CD14-positive monocyte (primary cell): ENCODE results near the gene ADCY1. TPM values are rescaled to one million over a fixed set of nuclear protein-coding genes. Genes with fewer than 3 reads are reported as not detected.

Source experiments
- DNase-seq, 3 donors: peaks; one replicate each; pipeline ENCODE4 v3.0.0-alpha.2; 2011 to 2022
- H2AFZ ChIP-seq: 2 replicates; pipeline ENCODE4 v1.6.0; 2012; ENCODE audit warnings: mild to moderate bottlenecking, low read depth, low read length, inconsistent platforms; ENCODE audit not compliant: insufficient read depth, poor library complexity, severe bottlenecking
- H3K27ac ChIP-seq, 2 donors: 1 replicate in 1 of 2; 2 replicates in 1 of 2; pipeline ENCODE4 v1.5.1; 2012 to 2013; ENCODE audit warnings: low read length in 2 of 2, control low read depth in 1 of 2, inconsistent platforms in 1 of 2, low read depth in 1 of 2, mild to moderate bottlenecking in 1 of 2
- H3K27me3 ChIP-seq, 2 donors: one replicate each; pipeline versions ENCODE4 v1.6.0 to v1.6.1; 2011 to 2013; ENCODE audit warnings: low read length in 2 of 2; ENCODE audit not compliant: control insufficient read depth in 2 of 2, insufficient read depth in 2 of 2
- H3K36me3 ChIP-seq, 2 donors: replicated peaks in 1 of 2; 1 replicate in 1 of 2; 2 replicates in 1 of 2; pipeline versions ENCODE4 v1.5.1 to v1.6.1; 2012 to 2013; ENCODE audit warnings: low read length in 2 of 2, control low read depth in 1 of 2, inconsistent platforms in 1 of 2, mild to moderate bottlenecking in 1 of 2; ENCODE audit not compliant: insufficient read depth in 2 of 2, control insufficient read depth in 1 of 2
- H3K4me1 ChIP-seq, 2 donors: 1 replicate in 1 of 2; 2 replicates in 1 of 2; pipeline versions ENCODE4 v1.5.1 to v1.6.1; 2012 to 2013; ENCODE audit warnings: low read length in 2 of 2, control low read depth in 1 of 2, inconsistent platforms in 1 of 2, mild to moderate bottlenecking in 1 of 2, moderate library complexity in 1 of 2; ENCODE audit not compliant: insufficient read depth in 2 of 2, control insufficient read depth in 1 of 2
- H3K4me2 ChIP-seq: replicated peaks from 2 replicates; pipeline ENCODE3; 2012; ENCODE audit warnings: low read length, moderate library complexity, mild to moderate bottlenecking; ENCODE audit not compliant: poor library complexity, severe bottlenecking; ENCODE audit errors: extremely low read depth
- H3K4me3 ChIP-seq, 3 experiments: fragments of 200-600 bp in 1 of 3; sonication (generic) in 1 of 3; replicated peaks in 1 of 3; 1 replicate in 2 of 3; 2 replicates in 1 of 3; pipeline ENCODE4 v1.5.1; 2011 to 2013; ENCODE audit warnings: low read length in 3 of 3, mild to moderate bottlenecking in 3 of 3, control low read depth in 2 of 3, low read depth in 2 of 3, inconsistent platforms in 1 of 3, moderate library complexity in 1 of 3
- H3K79me2 ChIP-seq: 2 replicates; pipeline ENCODE4 v1.6.0; 2012; ENCODE audit warnings: mild to moderate bottlenecking, control low read depth, inconsistent platforms, low read length, moderate library complexity; ENCODE audit not compliant: insufficient read depth
- H3K9ac ChIP-seq: 2 replicates; pipeline ENCODE4 v1.6.0; 2017; ENCODE audit warnings: low read length, mild to moderate bottlenecking; ENCODE audit not compliant: insufficient read depth, poor library complexity, severe bottlenecking
- H3K9me3 ChIP-seq, 2 donors: replicated peaks in 1 of 2; 1 replicate in 1 of 2; 2 replicates in 1 of 2; pipeline versions ENCODE4 v1.5.1 to v1.6.1; 2012 to 2013; ENCODE audit warnings: low read length in 2 of 2, control low read depth in 1 of 2; ENCODE audit not compliant: control insufficient read depth in 1 of 2, insufficient read depth in 1 of 2
- H4K20me1 ChIP-seq: 2 replicates; pipeline ENCODE4 v1.6.0; 2012; ENCODE audit warnings: mild to moderate bottlenecking, low read length, control low read depth, moderate library complexity; ENCODE audit not compliant: insufficient read depth
- H3K27ac Mint-ChIP-seq, 7 donors: one replicate each; pipeline ENCODE4 v1.8.0; 2020; ENCODE audit warnings: mild to moderate bottlenecking in 7 of 7, mixed read lengths in 7 of 7, moderate library complexity in 6 of 7, inconsistent platforms in 2 of 7
- H3K27me3 Mint-ChIP-seq, 3 donors: one replicate each; pipeline ENCODE4 v1.8.0; 2021 to 2022; ENCODE audit warnings: low read depth in 3 of 3, mild to moderate bottlenecking in 3 of 3, mixed read lengths in 3 of 3, moderate library complexity in 3 of 3, inconsistent platforms in 1 of 3
- H3K36me3 Mint-ChIP-seq, 2 donors: one replicate each; pipeline ENCODE4 v1.8.0; 2020; ENCODE audit warnings: mixed read lengths in 2 of 2, inconsistent platforms in 1 of 2, mild to moderate bottlenecking in 1 of 2
- H3K4me1 Mint-ChIP-seq: one replicate; pipeline ENCODE4 v1.8.0; 2020; ENCODE audit warnings: mild to moderate bottlenecking, mixed read lengths
- H3K4me3 Mint-ChIP-seq, 2 donors: one replicate each; pipeline ENCODE4 v1.8.0; 2020; ENCODE audit warnings: mild to moderate bottlenecking in 2 of 2, mixed read lengths in 2 of 2, moderate library complexity in 1 of 2
- H3K9me3 Mint-ChIP-seq, 7 donors: one replicate each; pipeline ENCODE4 v1.8.0; 2020 to 2022; ENCODE audit warnings: mixed read lengths in 7 of 7, mild to moderate bottlenecking in 6 of 7, moderate library complexity in 6 of 7, inconsistent platforms in 2 of 7
- WGBS: methylation state at CpG from one replicate; pipeline ENCODE4 v1.1.5; 2013; ENCODE audit warnings: missing lambda C conversion rate; ENCODE audit not compliant: insufficient coverage; 5-methylcytosine and 5-hydroxymethylcytosine counted together
- intact Hi-C, 2 donors: fragments of 100-400 bp; cut with micrococcal nuclease; formaldehyde crosslinking; loops; one replicate each; pipeline versions ENCODE4 v1.15.0 to v1.15.1; 2023
- polyA plus RNA-seq, 3 donors: library from polyadenylated mRNA; depleted of rRNA in 1 of 3; unstranded in 2 of 3; stranded (reverse) in 1 of 3; fragments of 300-500 nt in 2 of 3; fragments of >200 nt in 1 of 3; fragmentation: Illumina TruSeq in 2 of 3; gene quantifications; 1 replicate in 2 of 3; 2 replicates in 1 of 3; pipeline ENCODE4 v1.2.3, GENCODE V29; 2012 to 2021
- TF ChIP-seq, protein P1 (sequence below): fragments of 200-600 bp; IDR thresholded peaks from one replicate; pipeline ENCODE4 v1.8.0; 2022; ENCODE audit warnings: antibody characterized with exemption, mild to moderate bottlenecking

ADCY1 gene
- polyA plus RNA-seq, 3 donors, result 0.01 TPM; not detected in 2

- Histone ChIP-seq H2AFZ (no peak overlapping the region), H3K27me3 (no peaks in the 10 kb centered on the region), H3K36me3 (no peaks in the 10 kb centered on the region), H3K27ac (no peak overlapping the region), H4K20me1 (no peaks in the 10 kb centered on the region), H3K4me3 (no peak overlapping the region), H3K9ac (no peak overlapping the region), H3K9me3 (peaks cover 0 to 2% of the 10 kb centered on the region in 2 donors), H3K79me2 (no peaks in the 10 kb centered on the region), H3K4me2 (no peak overlapping the region), H3K4me1 (no peaks in the 10 kb centered on the region)
- Mint-ChIP-seq H3K4me3 (no peak overlapping the region), H3K27me3 (peaks cover 3 to 7% (median 7%) of the 10 kb centered on the region in 3 donors), H3K9me3 (peaks cover 0 to 22% (median 2%) of the 10 kb centered on the region in 7 donors), H3K36me3 (no peaks in the 10 kb centered on the region), H3K27ac (no peak overlapping the region), H3K4me1 (no peaks in the 10 kb centered on the region)
- TF ChIP-seq, protein P1, sequence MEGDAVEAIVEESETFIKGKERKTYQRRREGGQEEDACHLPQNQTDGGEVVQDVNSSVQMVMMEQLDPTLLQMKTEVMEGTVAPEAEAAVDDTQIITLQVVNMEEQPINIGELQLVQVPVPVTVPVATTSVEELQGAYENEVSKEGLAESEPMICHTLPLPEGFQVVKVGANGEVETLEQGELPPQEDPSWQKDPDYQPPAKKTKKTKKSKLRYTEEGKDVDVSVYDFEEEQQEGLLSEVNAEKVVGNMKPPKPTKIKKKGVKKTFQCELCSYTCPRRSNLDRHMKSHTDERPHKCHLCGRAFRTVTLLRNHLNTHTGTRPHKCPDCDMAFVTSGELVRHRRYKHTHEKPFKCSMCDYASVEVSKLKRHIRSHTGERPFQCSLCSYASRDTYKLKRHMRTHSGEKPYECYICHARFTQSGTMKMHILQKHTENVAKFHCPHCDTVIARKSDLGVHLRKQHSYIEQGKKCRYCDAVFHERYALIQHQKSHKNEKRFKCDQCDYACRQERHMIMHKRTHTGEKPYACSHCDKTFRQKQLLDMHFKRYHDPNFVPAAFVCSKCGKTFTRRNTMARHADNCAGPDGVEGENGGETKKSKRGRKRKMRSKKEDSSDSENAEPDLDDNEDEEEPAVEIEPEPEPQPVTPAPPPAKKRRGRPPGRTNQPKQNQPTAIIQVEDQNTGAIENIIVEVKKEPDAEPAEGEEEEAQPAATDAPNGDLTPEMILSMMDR, result no peak
- no peak for DNase-seq
- intact Hi-C loops, result no loop called here
- WGBS, result 100% methylated on average over 3 of the region's 9 CpGs
Observed at GRCh38 chr7:45677311-45677900, 103.2 kb downstream of the ADCY1 start.

DNA sequence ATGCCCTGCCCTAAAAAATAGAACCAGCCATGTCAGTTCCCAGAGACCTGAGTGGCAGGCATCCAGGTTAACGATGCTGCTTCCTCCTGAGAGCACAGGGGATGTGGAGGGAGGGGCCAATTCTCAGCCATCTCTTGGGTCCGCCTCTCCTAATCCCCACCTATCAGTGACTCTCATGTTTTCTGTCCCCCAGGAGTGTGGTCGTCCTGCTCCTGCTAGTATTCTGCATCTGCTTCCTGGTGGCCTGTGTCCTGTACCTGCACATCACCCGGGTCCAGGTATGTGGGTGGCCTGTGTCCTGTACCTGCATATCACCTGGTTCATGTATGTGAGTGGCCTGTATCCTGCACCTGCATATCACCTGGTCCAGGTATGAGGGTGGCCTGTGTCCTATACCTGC, 105.3 kb downstream of the ADCY1 start:
- H3K4me1 Mint-ChIP-seq, result no peaks in the 10 kb centered on the region
- H3K9me3 ChIP-seq, result peaks cover 0 to 2% of the 10 kb centered on the region in 2 donors
- 100% methylated on average over 1 of the region's 4 CpGs for WGBS

More for the DNA sequence above, 105.3 kb downstream of the ADCY1 start:
- Histone ChIP-seq H2AFZ (no peak overlapping the region), H3K27me3 (no peaks in the 10 kb centered on the region), H3K4me1 (no peaks in the 10 kb centered on the region), H3K79me2 (no peaks in the 10 kb centered on the region), H3K4me2 (no peak overlapping the region), H3K36me3 (no peaks in the 10 kb centered on the region), H3K27ac (no peak overlapping the region), H3K4me3 (no peak overlapping the region), H3K9ac (no peak overlapping the region), H4K20me1 (no peaks in the 10 kb centered on the region)
- intact Hi-C loops, result no loop called here
- DNase-seq, result no peak
- H3K36me3 Mint-ChIP-seq, result no peaks in the 10 kb centered on the region
- TF ChIP-seq, protein P1, result no peak
- peaks cover 0 to 18% (median 1%) of the 10 kb centered on the region in 7 donors for H3K9me3 Mint-ChIP-seq
- H3K27me3 Mint-ChIP-seq, result peaks cover 3 to 7% (median 7%) of the 10 kb centered on the region in 3 donors
- H3K4me3 Mint-ChIP-seq, result no peak overlapping the region
- no peak overlapping the region for H3K27ac Mint-ChIP-seq
